Adrenal gland (tissue), 5 donors: ENCODE measurements around the gene HPN.

Experiments
- POLR2A ChIP-seq, 2 donors: fragments of 450-650 bp; IDR thresholded peaks; one replicate each; pipeline ENCODE4 v1.6.1; 2017; ENCODE audit warnings: antibody characterized with exemption in 2 of 2, mild to moderate bottlenecking in 2 of 2, moderate library complexity in 1 of 2
- TF ChIP-seq, protein P1 (sequence below), 6 experiments: fragments of 450-650 bp in 4 of 6; fragments of 200-600 bp in 2 of 6; sonication (generic) in 1 of 6; IDR thresholded peaks; 1 replicate in 5 of 6; 2 replicates in 1 of 6; pipeline versions ENCODE4 v1.5.1 to v1.8.0; 2016 to 2021; ENCODE audit warnings: antibody characterized with exemption in 6 of 6, mild to moderate bottlenecking in 2 of 6, moderate library complexity in 1 of 6
- donor health status: DM: no; HTN: no; CAD: no.

DNA sequence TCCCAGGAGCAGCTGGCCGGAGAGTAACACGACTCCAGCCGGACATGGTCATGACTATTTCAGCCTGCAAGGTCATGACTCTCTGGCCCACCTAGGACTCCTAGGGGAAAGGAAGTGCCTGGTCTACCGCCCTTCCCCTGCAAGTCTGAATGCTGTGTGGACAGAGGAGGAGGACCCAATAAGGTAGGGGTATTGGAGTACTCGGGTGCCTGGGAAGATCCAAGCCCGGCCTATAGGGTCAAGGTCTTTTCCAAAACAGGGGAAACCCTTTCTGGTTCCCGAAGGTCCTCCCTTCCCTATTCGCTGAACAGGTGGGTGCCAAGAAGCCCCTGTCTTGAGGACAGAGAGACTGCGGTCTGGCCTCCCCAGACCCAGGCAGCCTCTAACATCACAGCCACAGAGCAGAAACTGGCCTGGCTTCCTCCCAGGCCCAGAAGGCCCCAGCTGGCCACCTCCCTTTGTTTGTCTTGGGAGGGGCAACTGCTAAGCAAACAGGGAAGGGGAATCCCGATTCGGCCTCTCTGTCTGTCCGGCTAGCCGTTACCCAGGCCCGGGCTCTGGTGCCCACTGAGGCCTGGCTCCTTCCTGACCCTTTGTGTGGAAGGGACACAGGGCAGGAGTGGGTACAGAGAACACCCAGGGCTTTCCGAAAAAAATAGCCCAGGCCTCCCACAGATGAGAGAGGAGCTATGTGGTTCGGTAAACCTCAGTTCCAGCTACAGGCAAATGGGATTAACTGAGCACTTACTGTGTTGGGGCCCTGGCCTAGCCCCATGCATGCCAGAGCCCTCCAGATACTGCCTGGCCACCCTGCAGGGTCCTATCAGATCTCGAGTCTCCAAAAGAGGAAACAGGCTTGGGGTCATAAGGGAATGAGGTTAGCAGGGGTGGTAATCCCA, 46.6 kb upstream of the HPN start:
- TF ChIP-seq, protein P1, sequence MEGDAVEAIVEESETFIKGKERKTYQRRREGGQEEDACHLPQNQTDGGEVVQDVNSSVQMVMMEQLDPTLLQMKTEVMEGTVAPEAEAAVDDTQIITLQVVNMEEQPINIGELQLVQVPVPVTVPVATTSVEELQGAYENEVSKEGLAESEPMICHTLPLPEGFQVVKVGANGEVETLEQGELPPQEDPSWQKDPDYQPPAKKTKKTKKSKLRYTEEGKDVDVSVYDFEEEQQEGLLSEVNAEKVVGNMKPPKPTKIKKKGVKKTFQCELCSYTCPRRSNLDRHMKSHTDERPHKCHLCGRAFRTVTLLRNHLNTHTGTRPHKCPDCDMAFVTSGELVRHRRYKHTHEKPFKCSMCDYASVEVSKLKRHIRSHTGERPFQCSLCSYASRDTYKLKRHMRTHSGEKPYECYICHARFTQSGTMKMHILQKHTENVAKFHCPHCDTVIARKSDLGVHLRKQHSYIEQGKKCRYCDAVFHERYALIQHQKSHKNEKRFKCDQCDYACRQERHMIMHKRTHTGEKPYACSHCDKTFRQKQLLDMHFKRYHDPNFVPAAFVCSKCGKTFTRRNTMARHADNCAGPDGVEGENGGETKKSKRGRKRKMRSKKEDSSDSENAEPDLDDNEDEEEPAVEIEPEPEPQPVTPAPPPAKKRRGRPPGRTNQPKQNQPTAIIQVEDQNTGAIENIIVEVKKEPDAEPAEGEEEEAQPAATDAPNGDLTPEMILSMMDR (IDR thresholded peaks at IDR 0.05): no peak
- TF ChIP-seq POLR2A (IDR thresholded peaks at IDR 0.05): no peak
